NT2/D1 (cell line): ENCODE data around the gene SCD5.

Experiments used
- SUZ12 ChIP-seq: IDR thresholded peaks from 2 replicates; pipeline ENCODE4 v1.6.1; 2011; ENCODE audit not compliant: insufficient read length, insufficient read depth; ENCODE audit errors: extremely low read depth
- YY1 ChIP-seq: IDR thresholded peaks from 2 replicates; pipeline ENCODE4 v1.6.1; 2011; ENCODE audit not compliant: insufficient read length, insufficient read depth
- ZNF274 ChIP-seq: IDR thresholded peaks from 2 replicates; pipeline ENCODE4 v1.6.1; 2011; ENCODE audit warnings: mild to moderate bottlenecking, low read depth, low read length

DNA sequence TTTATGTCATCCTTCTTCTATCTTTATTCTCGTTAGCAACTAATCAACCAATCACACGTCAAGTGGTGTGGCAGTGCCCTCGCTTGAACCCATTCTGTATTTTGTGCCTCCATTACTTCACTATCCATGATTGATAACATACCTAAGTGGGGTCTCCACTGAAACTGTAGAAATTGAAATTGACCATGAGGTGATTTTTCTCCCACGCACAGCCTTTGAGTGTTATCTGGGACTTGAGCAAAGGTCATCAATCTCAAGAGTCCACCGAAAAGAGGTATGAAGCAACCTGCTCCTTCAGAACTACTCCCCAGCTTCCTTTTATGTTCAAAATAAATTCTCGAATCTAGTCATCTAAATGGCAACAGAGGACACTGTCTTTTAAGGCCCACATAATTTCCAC lies 111.1 kb downstream of the SCD5 start:
- no peak for TF ChIP-seq YY1
- no peak for TF ChIP-seq SUZ12
- TF ChIP-seq ZNF274 = no peak
